GM12865 (cell line): Measurements from ENCODE around the gene ZNF600.
"Not testable (repeated sequence)": the region's sequence is repeated elsewhere in the genome, so short reads cannot be mapped to it uniquely, and the experiment has no call there.

Experiments
- DNase-seq: peaks from one replicate; pipeline ENCODE4 v3.0.0; 2010; ENCODE audit warnings: low read depth
- H3K4me3 ChIP-seq: 2 replicates; pipeline ENCODE4 v1.5.1; 2011; ENCODE audit warnings: mild to moderate bottlenecking, low read depth, low read length, control low read depth
- CTCF ChIP-seq: IDR thresholded peaks from 2 replicates; pipeline ENCODE4 v1.5.1; 2011; ENCODE audit warnings: low read length, control low read depth, low read depth, inconsistent platforms; ENCODE audit not compliant: insufficient read depth; ENCODE audit errors: missing control alignments

ZNF600 gene

GRCh38 chr19:52734331-52734892 is 52.2 kb downstream of the ZNF600 start:
- no peak for DNase-seq
- TF ChIP-seq CTCF, result no peak
- H3K4me3 ChIP-seq, result peak overlapping the region; percentile 61

GRCh38 chr19:52726051-52726450 is 60.5 kb downstream of the ZNF600 start:
- H3K4me3 ChIP-seq, DNase-seq: not testable (repeated sequence)

- no peak for TF ChIP-seq CTCF
- DNase-seq, result no peak
- no peak overlapping the region for H3K4me3 ChIP-seq
These were observed 61.0 kb downstream of the ZNF600 start for GRCh38 chr19:52725528-52725961.

GRCh38 chr19:52724701-52725514 is 61.7 kb downstream of the ZNF600 start:
- no peak for DNase-seq
- no peak for TF ChIP-seq CTCF
- H3K4me3 ChIP-seq, result no peak overlapping the region

GRCh38 chr19:52723907-52724598 is 62.5 kb downstream of the ZNF600 start:
- DNase-seq, H3K4me3 ChIP-seq: not testable (repeated sequence)

GRCh38 chr19:52722062-52723003 is 64.3 kb downstream of the ZNF600 start:
- TF ChIP-seq CTCF, result no peak
- no peak overlapping the region for H3K4me3 ChIP-seq
- no peak for DNase-seq

GRCh38 chr19:52720541-52720940 is 66.0 kb downstream of the ZNF600 start:
- not testable (repeated sequence) for DNase-seq, H3K4me3 ChIP-seq

GRCh38 chr19:52716522-52716921 is 70.1 kb downstream of the ZNF600 start:
- no peak overlapping the region for H3K4me3 ChIP-seq
- DNase-seq, result no peak

GRCh38 chr19:52715902-52716301 is 70.7 kb downstream of the ZNF600 start:
- H3K4me3 ChIP-seq, result not testable (repeated sequence)

More at GRCh38 chr19:52716522-52716921, 70.1 kb downstream of the ZNF600 start:
- no peak for TF ChIP-seq CTCF

GRCh38 chr19:52715330-52715729 is 71.3 kb downstream of the ZNF600 start:
- not testable (repeated sequence) for H3K4me3 ChIP-seq, DNase-seq

More at GRCh38 chr19:52715902-52716301, 70.7 kb downstream of the ZNF600 start:
- DNase-seq, result not testable (repeated sequence)
